HG02798 (cell line): ENCODE results near the gene OLFM2.
"Not testable (repeated sequence)": the region's sequence is repeated elsewhere in the genome, so short reads cannot be mapped to it uniquely, and the experiment has no call there.

Experiments
- ATAC-seq: cut with Tn5 transposase; IDR thresholded peaks from one replicate; pipeline ENCODE4 v1.9.1; 2021; ENCODE audit warnings: mild to moderate bottlenecking; ENCODE audit not compliant: unreplicated experiment, poor library complexity

OLFM2 gene

DNA sequence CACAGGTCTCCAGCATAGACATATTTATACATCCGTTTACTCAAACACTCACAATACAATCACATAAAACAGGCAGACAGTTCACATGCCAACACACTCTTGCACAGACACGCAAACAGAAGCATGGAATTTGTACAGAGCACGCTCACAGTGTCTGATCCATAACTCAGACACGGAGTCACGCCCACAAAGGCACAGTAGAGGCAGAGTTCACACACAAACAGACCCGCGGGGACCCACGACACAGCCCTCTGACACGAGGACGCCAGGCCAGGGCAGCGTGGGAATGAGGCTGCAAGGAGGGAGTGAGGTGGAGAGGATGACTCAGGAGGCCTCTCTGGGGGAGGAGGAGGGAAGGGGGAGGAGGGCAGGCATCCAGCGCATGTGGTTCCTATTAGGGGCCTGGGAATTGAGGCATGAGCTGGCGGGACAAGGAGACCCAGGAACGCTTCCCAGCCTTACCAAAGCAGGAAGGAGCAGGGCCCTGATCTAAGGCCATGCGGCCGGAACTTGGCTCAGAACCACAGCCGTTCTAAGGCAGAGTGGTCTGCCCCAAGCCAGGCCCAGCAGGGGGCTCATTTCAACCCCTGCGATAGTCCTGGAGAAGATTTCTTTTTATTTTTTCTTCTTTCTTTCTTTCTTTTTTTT, 9.1 kb upstream of the OLFM2 start:
- no peak for ATAC-seq

- ATAC-seq, result no peak
These were observed 7.4 kb upstream of the OLFM2 start for GRCh38 chr19:9943744-9944143.

- no peak for ATAC-seq
These were observed 5.4 kb upstream of the OLFM2 start for GRCh38 chr19:9941671-9942070.

- no peak for ATAC-seq
These were observed 4.9 kb upstream of the OLFM2 start for GRCh38 chr19:9941231-9941630.

DNA sequence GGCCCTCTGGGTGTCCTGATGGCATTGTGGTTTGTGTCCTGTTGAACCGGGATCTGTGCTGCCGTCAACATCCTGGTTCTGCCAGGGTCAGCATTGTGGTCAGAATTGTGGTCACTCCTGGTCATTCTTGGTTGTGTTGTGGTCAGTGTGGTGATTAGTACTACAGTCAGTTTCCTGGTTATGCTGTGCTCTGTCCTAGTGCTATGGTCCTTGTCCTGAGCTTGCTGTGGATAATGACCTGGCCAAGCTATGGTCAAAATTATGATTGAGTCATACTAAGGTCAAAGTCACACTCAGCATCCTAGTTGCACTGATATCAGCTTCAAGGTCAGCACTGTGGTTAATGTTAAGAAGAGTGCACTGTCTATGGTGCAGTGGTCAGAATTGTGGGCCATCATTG, 4.5 kb upstream of the OLFM2 start:
- no peak for ATAC-seq

DNA sequence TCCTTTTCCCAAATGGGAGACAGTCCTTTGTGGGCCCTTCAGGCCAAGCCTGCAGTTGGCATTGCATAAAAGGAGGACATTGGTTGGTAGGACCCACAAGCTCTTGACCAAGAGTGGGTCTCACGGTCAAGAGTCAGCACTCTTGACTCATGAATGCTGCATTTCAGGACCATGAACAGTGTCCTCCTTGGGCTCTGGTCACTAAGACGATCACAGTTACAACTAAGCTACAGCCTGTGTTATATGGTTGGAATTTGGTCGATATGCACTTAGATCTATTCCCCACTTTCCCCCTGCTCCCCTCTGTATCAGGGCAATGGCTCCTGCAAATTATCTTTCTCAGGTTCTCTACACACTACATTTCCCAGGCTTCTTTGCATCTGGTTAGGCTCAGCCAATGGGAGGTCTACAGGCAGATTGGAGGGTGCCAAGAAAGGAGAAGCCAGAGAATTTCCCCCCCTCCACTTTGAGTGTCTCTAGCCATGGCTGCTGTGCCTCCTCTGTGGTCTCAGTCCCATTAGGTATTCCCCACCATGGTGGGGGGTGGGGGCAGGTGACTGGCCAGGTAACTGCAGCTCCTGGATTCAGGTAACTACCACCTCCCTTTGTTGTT, 3.1 kb upstream of the OLFM2 start:
- no peak for ATAC-seq

- ATAC-seq, result no peak
These were observed 691 bp upstream of the OLFM2 start for GRCh38 chr19:9937001-9937411.

GRCh38 chr19:9935506-9936325, 599 bp downstream of the OLFM2 start:
- no peak for ATAC-seq

GRCh38 chr19:9934132-9934950, 2.0 kb downstream of the OLFM2 start:
- no peak for ATAC-seq

GRCh38 chr19:9932835-9933234, 3.5 kb downstream of the OLFM2 start:
- ATAC-seq, result no peak

DNA sequence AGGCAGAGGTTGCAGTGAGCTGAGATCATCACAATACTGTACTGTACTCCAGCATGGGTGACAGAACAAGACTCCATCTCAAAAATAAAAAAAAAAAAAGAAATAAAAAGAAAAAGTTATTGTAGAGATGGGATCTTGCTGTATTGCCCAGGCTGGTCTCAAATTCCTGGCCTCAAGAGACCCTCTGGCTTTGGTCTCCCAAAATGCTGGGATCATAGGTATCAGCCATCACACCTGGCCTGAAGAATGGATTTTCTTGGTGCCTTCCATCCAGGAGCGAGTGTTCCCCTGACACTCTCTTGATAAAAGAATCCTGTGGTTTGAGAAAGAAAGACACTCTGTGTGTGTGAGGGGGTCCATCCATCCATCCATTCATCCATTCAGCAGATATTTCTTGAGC, 4.7 kb downstream of the OLFM2 start:
- no peak for ATAC-seq

- no peak for ATAC-seq
These were observed 12.9 kb downstream of the OLFM2 start for GRCh38 chr19:9923440-9923839.

GRCh38 chr19:9922782-9923379, 13.4 kb downstream of the OLFM2 start:
- ATAC-seq, result not testable (repeated sequence)

- ATAC-seq, result no peak
These were observed 19.0 kb downstream of the OLFM2 start for GRCh38 chr19:9917321-9917720.

- ATAC-seq, result no peak
These were observed 19.6 kb downstream of the OLFM2 start for GRCh38 chr19:9916719-9917118.

DNA sequence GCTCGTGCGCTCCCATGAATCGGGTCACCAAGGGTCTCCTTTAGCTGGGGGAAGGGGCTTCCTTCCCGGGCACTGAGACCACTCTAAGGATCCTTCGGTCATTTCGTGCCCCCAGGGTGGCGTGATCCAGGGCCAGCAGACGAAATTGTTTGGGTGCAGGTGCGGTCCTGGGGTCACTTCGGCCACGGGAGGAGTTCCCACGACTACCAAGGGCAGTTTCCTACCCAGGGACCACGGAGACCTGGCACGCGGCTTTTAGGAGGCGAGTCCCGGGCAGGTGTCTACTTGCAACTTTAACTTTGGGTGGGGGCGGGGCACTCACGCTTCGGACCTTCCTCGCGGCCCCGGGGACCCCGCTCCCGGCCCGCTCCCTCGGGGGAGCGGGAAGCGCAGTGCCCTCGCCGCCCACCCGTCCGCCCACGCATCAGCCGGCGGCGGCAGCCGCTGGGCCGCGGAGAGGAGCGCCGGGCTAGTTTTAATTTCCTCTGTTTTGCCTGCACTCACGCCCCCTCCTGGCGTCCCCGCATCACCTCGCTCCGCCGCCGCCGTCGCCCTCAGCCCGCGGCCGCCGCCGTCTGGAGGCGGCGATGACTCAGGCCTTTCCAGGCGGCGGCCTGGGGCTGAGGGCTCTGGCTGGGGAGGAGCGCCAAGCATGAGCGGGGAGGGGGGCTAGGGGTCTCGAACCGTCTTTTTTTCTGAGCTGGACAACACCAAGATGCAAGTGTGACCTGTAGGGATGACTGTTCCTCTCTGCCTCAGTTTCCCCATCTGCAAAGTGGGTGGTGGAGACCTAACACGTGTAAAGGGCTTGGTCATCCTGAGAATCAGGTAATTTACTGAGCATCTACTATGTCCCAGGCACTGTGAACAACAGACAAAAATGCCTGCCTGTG, 21.8 kb downstream of the OLFM2 start:
- peak; percentile 46 for ATAC-seq

GRCh38 chr19:9914001-9914314, 22.4 kb downstream of the OLFM2 start:
- ATAC-seq, result no peak

DNA sequence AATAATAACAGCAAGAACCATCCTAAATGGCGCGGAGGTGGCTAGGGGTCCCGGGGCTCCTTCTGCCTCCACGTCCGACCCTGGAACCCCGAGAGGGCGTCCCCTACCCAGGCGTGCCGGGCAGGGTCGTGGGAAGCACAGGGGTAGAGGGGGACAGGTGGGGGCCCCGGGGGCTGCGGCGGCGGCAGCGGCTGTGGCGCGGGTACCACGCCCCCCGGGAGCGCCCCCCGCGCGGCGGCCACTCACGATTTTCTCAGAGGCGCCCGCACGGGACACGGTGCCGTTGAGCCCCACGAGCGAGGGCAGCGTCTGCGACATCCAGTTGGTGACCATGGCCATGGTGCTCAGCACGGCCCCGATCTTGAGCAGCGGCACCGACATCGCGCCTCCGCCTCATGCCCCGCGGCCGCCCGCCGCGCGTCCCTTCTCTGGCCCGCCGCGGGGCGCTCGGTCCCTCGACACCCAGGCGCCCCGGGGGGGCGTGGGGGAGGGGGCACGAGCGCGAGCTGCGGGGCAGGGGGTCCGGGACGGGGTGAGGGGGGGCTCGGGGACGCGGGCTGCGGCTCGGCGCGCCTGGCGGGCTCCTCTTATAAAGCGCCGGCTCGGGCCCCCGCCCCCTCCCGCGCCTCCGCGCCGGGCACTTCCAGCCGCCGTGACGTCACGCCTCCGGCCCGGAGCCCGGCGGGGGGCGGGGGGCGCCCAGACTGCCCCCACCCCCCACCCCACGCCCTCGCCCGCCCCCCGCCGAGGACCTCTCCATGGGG, 22.9 kb downstream of the OLFM2 start:
- no peak for ATAC-seq
